HEK293T (cell line): ENCODE data around the gene CDCA3.

Experiments used
- CTCF ChIA-PET: fragments of 350-600 bp; formaldehyde crosslinking; extraction: SDS; loops from one replicate; lab custom pipeline; 2021; ENCODE audit warnings: antibody characterized with exemption, inconsistent platforms; lab: Yijun Ruan, JAX
- POLR2A ChIA-PET: fragments of 350-600 bp; formaldehyde crosslinking; extraction: SDS; loops from one replicate; lab custom pipeline; 2020; ENCODE audit warnings: antibody characterized with exemption, inconsistent platforms; lab: Yijun Ruan, JAX
- DNase-seq: peaks from one replicate; pipeline ENCODE4 v3.0.0; 2012; ENCODE audit warnings: mixed read lengths; ENCODE audit errors: extremely low spot score
- ARNT ChIP-seq: fragments of 450-650 bp; IDR thresholded peaks from 2 replicates; pipeline ENCODE4 v1.6.1; 2017; ENCODE audit warnings: mild to moderate bottlenecking
- BHLHE40 ChIP-seq: fragments of 450-650 bp; IDR thresholded peaks from 2 replicates; pipeline ENCODE4 v1.6.1; 2016; ENCODE audit warnings: mild to moderate bottlenecking, moderate library complexity, borderline replicate concordance
- CTBP1 ChIP-seq: fragments of 450-650 bp; IDR thresholded peaks from 2 replicates; pipeline ENCODE4 v1.6.1; 2016; ENCODE audit warnings: borderline replicate concordance
- ELF4 ChIP-seq: fragments of 450-650 bp; IDR thresholded peaks from 2 replicates; pipeline ENCODE4 v1.6.1; 2017; ENCODE audit warnings: antibody characterized with exemption
- FOXA1 ChIP-seq: fragments of 450-650 bp; IDR thresholded peaks from 2 replicates; pipeline ENCODE4 v1.6.1; 2016; ENCODE audit warnings: mild to moderate bottlenecking
- FOXK2 ChIP-seq: fragments of 450-650 bp; IDR thresholded peaks from 2 replicates; pipeline ENCODE4 v1.6.1; 2016; ENCODE audit warnings: mild to moderate bottlenecking
- FOXM1 ChIP-seq: fragments of 450-650 bp; IDR thresholded peaks from 2 replicates; pipeline ENCODE4 v1.6.1; 2017; ENCODE audit warnings: mild to moderate bottlenecking, borderline replicate concordance
- HDGF ChIP-seq: fragments of 450-650 bp; IDR thresholded peaks from 2 replicates; pipeline ENCODE4 v1.6.1; 2017; ENCODE audit warnings: antibody characterized with exemption, borderline replicate concordance
- L3MBTL2 ChIP-seq: fragments of 450-650 bp; conservative IDR thresholded peaks from 2 replicates; pipeline ENCODE4 v1.6.1; 2016; ENCODE audit warnings: mild to moderate bottlenecking
- LEF1 ChIP-seq: fragments of 450-650 bp; IDR thresholded peaks from 2 replicates; pipeline ENCODE4 v1.6.1; 2017; ENCODE audit warnings: mild to moderate bottlenecking, borderline replicate concordance
- NFRKB ChIP-seq: fragments of 450-650 bp; IDR thresholded peaks from 2 replicates; pipeline ENCODE4 v1.6.1; 2016; ENCODE audit warnings: mild to moderate bottlenecking, moderate library complexity
- PKNOX1 ChIP-seq: fragments of 450-650 bp; IDR thresholded peaks from 2 replicates; pipeline ENCODE4 v1.6.1; 2016
- SP1 ChIP-seq: fragments of 450-650 bp; IDR thresholded peaks from 2 replicates; pipeline ENCODE4 v1.6.1; 2017
- SUZ12 ChIP-seq: fragments of 450-650 bp; IDR thresholded peaks from 2 replicates; pipeline ENCODE4 v1.6.1; 2016; ENCODE audit warnings: mild to moderate bottlenecking
- TARDBP ChIP-seq: fragments of 450-650 bp; IDR thresholded peaks from 2 replicates; pipeline ENCODE4 v1.6.1; 2016
- ZNF384 ChIP-seq: fragments of 450-650 bp; IDR thresholded peaks from 2 replicates; pipeline ENCODE4 v1.6.1; 2016

CDCA3 gene

DNA sequence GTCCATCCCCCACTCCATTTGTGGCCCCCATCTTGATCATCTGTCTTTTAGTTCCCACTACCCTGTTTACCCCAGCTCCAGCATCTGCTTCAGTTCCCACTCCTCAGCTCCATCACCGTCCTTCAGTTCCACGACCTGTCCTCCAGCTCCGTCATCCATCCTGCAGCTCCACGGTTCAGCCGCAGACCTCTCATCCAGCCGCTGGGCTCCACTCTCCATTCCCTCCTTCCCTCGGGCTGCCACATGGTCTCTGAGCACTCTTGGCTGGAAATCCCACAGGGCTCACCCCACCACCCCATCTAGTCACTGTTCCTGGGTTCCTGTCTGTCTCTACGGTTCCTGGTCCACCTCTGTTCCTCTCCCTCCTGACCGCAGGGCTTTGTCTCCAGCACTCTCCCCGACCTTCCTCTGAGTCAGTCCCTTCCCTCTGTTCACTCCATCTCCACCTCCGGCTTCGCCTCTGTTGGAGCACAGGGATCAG, 26.1 kb downstream of the CDCA3 start:
- TF ChIP-seq SUZ12 = no peak
- no peak for TF ChIP-seq L3MBTL2
- no peak for TF ChIP-seq BHLHE40
- no peak for TF ChIP-seq FOXA1
- TF ChIP-seq HDGF = no peak
- TF ChIP-seq ZNF384 = no peak
- TF ChIP-seq FOXK2 = no peak
- TF ChIP-seq LEF1 = no peak
- CTCF ChIA-PET = interaction anchor here (0.5 to 2.5 kb wide), 16 partner anchors 8 to 454 kb away, joined by 3 to 28 read pairs (median 4); partner anchors contain the start of genes CDCA3, MLF2 and PTMS
- POLR2A ChIA-PET = interaction anchor here (0.5 to 5.7 kb wide), 10 partner anchors 16 to 212 kb away, joined by 3 to 73 read pairs (median 6); partner anchors contain the start of genes CDCA3, COPS7A, GNB3 and MLF2
- DNase-seq = no peak

GRCh38 chr12:6824085-6824775, 26.9 kb downstream of the CDCA3 start:
- TF ChIP-seq CTBP1 = no peak
- TF ChIP-seq SP1 = no peak
- no peak for TF ChIP-seq FOXM1
- no peak for TF ChIP-seq TARDBP
- no peak for TF ChIP-seq SUZ12
- no peak for TF ChIP-seq FOXA1
- TF ChIP-seq PKNOX1 = no peak
- no peak for TF ChIP-seq LEF1
- TF ChIP-seq ZNF384 = no peak
- no peak for TF ChIP-seq ELF4
- no peak for TF ChIP-seq ARNT
- no peak for TF ChIP-seq L3MBTL2
- TF ChIP-seq BHLHE40 = no peak
- no peak for TF ChIP-seq NFRKB
- TF ChIP-seq HDGF = no peak
- no peak for TF ChIP-seq FOXK2
- CTCF ChIA-PET = interaction anchor here (0.5 to 2.5 kb wide), 7 partner anchors 11 to 154 kb away, joined by 3 to 28 read pairs (median 4); partner anchors contain the start of gene MLF2
- DNase-seq = no peak
- POLR2A ChIA-PET = interaction anchor here (0.5 to 5.7 kb wide), 8 partner anchors 27 to 211 kb away, joined by 3 to 73 read pairs (median 5); partner anchors contain the start of genes CDCA3, COPS7A, MLF2 and PTMS

DNA sequence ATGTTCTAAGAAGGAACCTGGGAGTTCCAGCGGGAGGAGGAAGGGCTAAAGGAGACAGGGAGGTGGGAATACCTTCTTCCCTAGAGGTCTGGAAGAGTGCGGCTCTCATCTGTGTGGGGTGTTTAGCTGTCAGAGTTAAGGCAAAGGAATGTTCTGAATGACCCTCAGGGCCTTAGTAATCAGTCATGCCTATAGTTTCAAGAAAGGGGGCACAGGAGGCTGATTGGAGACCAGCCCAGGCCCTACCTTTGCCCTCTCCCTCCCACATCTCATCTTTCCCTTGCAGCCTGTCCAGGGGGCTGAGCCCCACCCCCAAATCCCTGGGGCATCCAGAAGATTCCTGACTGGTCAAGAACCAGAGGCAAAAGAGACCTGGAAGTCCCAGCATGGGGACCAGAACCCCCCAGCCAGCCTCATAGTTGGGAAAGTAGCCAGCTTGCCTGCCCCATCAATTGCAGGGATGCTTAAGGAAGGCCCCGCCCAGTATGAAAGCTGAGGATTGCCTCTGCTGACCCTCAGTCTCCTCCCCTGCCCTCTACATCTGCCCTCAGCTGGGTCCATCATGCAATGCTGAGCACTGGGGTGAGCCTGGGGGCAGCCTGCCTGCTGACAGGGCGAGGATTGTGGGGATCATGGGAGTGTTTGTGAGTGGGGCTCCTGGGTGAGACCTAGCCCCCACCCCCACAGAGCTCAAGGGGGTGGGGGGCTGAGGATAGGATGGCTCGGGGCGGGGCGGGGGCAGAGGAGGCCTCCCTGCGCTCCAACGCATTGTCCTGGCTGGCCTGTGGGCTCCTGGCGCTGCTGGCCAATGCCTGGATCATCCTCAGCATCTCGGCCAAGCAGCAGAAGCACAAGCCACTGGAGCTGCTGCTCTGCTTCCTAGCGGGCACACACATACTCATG, 27.7 kb downstream of the CDCA3 start:
- POLR2A ChIA-PET = interaction anchor here (1.1 to 5.7 kb wide), 6 partner anchors 31 to 134 kb away, joined by 3 to 73 read pairs (median 8); partner anchors contain the start of genes COPS7A, MLF2, PTMS and ZNF384

DNA sequence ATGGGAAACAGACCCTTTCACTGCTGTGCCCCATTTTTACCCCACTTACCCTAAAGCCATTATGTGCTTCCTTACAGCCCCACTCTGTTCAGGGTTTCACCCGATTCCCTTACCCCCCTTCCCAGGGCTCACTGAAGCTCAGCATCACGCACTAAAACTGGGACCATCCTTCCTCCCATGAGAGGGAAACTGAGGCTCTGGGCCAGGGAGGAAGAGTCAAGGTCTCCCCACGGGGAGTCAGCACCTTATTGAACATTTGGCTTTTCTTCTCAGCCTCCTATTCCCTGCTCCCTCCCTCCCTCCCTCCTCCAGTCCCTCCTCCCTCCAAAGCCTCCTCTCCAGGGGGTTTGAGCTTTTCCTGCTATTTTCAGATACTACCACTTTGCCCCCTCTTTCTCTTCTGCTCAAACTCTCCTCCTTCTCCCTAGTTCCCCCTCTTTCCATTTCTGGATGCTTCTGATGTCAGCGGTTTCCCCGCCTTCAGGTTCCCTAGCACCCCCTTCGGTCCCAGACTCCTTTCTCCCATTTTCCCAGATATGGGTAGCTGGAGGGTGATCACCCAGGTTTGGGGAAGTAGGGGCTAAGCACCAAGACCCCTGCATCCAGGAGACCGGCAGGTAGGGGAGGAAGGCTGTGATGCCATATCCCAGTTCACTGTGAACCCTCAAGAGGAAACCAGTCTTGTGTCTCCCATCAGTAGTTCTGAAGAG, 28.5 kb downstream of the CDCA3 start:
- no peak for TF ChIP-seq ARNT
- no peak for TF ChIP-seq ELF4
- TF ChIP-seq L3MBTL2 = no peak
- no peak for TF ChIP-seq ZNF384
- TF ChIP-seq FOXA1 = no peak
- TF ChIP-seq FOXM1 = no peak
- ChIA-PET CTCF (interaction anchor here (0.6 to 2.1 kb wide), 7 partner anchors 50 to 265 kb away, joined by 4 to 15 read pairs (median 5); partner anchors contain the start of genes COPS7A and MLF2), POLR2A (interaction anchor here (0.9 to 5.7 kb wide), 8 partner anchors 15 to 133 kb away, joined by 3 to 73 read pairs (median 7); partner anchors contain the start of genes CD4, MLF2, PTMS and ZNF384)
- DNase-seq = no peak

More for the DNA sequence above, 27.7 kb downstream of the CDCA3 start:
- no peak for DNase-seq
- CTCF ChIA-PET = interaction anchor here (0.5 to 2.5 kb wide), 5 partner anchors 40 to 266 kb away, joined by 4 to 28 read pairs (median 5); partner anchors contain the start of gene MLF2
- no peak for TF ChIP-seq CTBP1
- no peak for TF ChIP-seq L3MBTL2
- no peak for TF ChIP-seq LEF1
- TF ChIP-seq TARDBP = no peak
- TF ChIP-seq SP1 = no peak
- TF ChIP-seq NFRKB = no peak
- no peak for TF ChIP-seq HDGF
- no peak for TF ChIP-seq ARNT

- CTCF ChIA-PET = interaction anchor here (0.6 to 2.1 kb wide), 8 partner anchors 14 to 206 kb away, joined by 3 to 15 read pairs (median 6); partner anchors contain the start of genes COPS7A and MLF2
- no peak for TF ChIP-seq L3MBTL2
- TF ChIP-seq ARNT = no peak
- peak; percentile 66 for DNase-seq
- POLR2A ChIA-PET = interaction anchor here (0.9 to 5.7 kb wide), 17 partner anchors 8 to 133 kb away, joined by 3 to 73 read pairs (median 3); partner anchors contain the start of genes CD4, CDCA3, COPS7A and LAG3
Measured at GRCh38 chr12:6821591-6822425, 29.3 kb downstream of the CDCA3 start, which contains the start of gene GPR162. GPR162 (plus strand) TSS chr12:6821821; CDS start chr12:6823899, 2,078 bp downstream.
